ENCODE measurements around the gene KDM7A.

Gene KDM7A

GRCh38 chr7:140050100-140050499, 126.7 kb downstream of the KDM7A start:
- no peak for DNase-seq

- peak; percentile 11 for DNase-seq
Measured at GRCh38 chr7:140049339-140050024, 127.3 kb downstream of the KDM7A start.

- no peak for DNase-seq
Measured at GRCh38 chr7:140048989-140049338, 127.8 kb downstream of the KDM7A start.

GRCh38 chr7:140048138-140048537, 128.6 kb downstream of the KDM7A start:
- no peak for DNase-seq

GRCh38 chr7:140047197-140047596, 129.6 kb downstream of the KDM7A start:
- DNase-seq, result no peak

GRCh38 chr7:140045697-140046096, 131.1 kb downstream of the KDM7A start:
- DNase-seq, result no peak

GRCh38 chr7:140044251-140044650, 132.5 kb downstream of the KDM7A start:
- DNase-seq, result no peak

- DNase-seq, result no peak
Measured at GRCh38 chr7:140042386-140042670, 134.5 kb downstream of the KDM7A start.

- DNase-seq, result no peak
Measured at GRCh38 chr7:140041659-140042385, 135.0 kb downstream of the KDM7A start.

GRCh38 chr7:140039896-140040295, 136.9 kb downstream of the KDM7A start:
- DNase-seq, result no peak

GRCh38 chr7:140039066-140039465, 137.7 kb downstream of the KDM7A start:
- no peak for DNase-seq

- no peak for DNase-seq
Measured at GRCh38 chr7:140036224-140036962, 140.4 kb downstream of the KDM7A start.

GRCh38 chr7:140035400-140036223, 141.2 kb downstream of the KDM7A start:
- DNase-seq, result no peak

Data from NCI-H1417 treated with DMSO at 0.1 percent for 48 hours (cell line).